Pancreas (tissue), 10 donors: ENCODE data around the gene SLIT3. TPM values are rescaled to one million over a fixed set of nuclear protein-coding genes. Genes with fewer than 3 reads are reported as not detected.

Experiments
- ATAC-seq, 4 donors: fragments of 200-7000 bp; cut with Tn5 transposase; one replicate each; pipeline versions ENCODE4 v1.8.0 to v1.9.1; 2020; ENCODE audit warnings: mild to moderate bottlenecking in 4 of 4, moderate library complexity in 4 of 4
- DNase-seq, 6 donors: peaks; one replicate each; pipeline ENCODE4 v3.0.0-alpha.2; 2020
- FAIRE-seq: peaks from 2 replicates; lab custom pipeline; 2012; peaks lifted over from hg19 to GRCh38; lab: Jason Lieb, UNC
- H3K27ac ChIP-seq, 4 donors: fragments of 200-600 bp; sonication (generic); 1 replicate in 3 of 4; 2 replicates in 1 of 4; pipeline versions ENCODE4 v1.5.0 to v1.8.0; 2020
- H3K27me3 ChIP-seq, 4 donors: fragments of 200-600 bp; one replicate each; pipeline ENCODE4 v1.8.0; 2021
- H3K36me3 ChIP-seq, 3 donors: fragments of 200-600 bp; sonication (generic) in 1 of 3; one replicate each; pipeline versions ENCODE4 v1.5.0 to v1.8.0; 2020 to 2021
- H3K4me1 ChIP-seq, 3 donors: fragments of 200-600 bp; one replicate each; pipeline ENCODE4 v1.8.0; 2021
- H3K4me3 ChIP-seq, 4 donors: fragments of 200-600 bp; sonication (generic) in 2 of 4; one replicate each; pipeline versions ENCODE4 v1.5.0 to v1.8.0; 2020 to 2021
- H3K9me3 ChIP-seq, 4 donors: fragments of 200-600 bp; one replicate each; pipeline ENCODE4 v1.8.0; 2021
- WGBS, 2 donors: extraction: QIAGEN DNeasy Blood & Tissue Kit; methylation state at CpG; one replicate each; pipeline ENCODE4 v1.1.7; 2013; 5-methylcytosine and 5-hydroxymethylcytosine counted together
- intact Hi-C, 3 donors: fragments of 100-400 bp; cut with DNase I; formaldehyde crosslinking; loops; one replicate each; pipeline versions ENCODE4 v1.11.1 to v1.14.2; 2022
- polyA plus RNA-seq, 2 donors: library from polyadenylated mRNA; stranded (reverse); fragments of 200-250 nt; gene quantifications; one replicate each; pipeline ENCODE4 v1.2.3, GENCODE V29; 2013
- total RNA-seq, 6 donors: library from RNA; stranded (reverse); fragmentation: NEBNext Ultra II Directional in 4 of 6; extraction: Animal tissue kit (Norgen Biotek cat#: 25700) in 4 of 6; gene quantifications; one replicate each; pipeline versions ENCODE4 v1.2.1 to v1.2.4, GENCODE V29; 2021 to 2023
- TF ChIP-seq, protein P1 (sequence below), 4 donors: fragments of 200-600 bp; sonication (generic) in 3 of 4; IDR thresholded peaks; one replicate each; pipeline versions ENCODE4 v1.5.0 to v1.8.0; 2021; ENCODE audit warnings: antibody characterized with exemption in 4 of 4
- donor health status: healthy with polysubstance abuse.
- donor health status: DM: no; HTN: no; CAD: no; lungs with moderate emphysema.
- donor health status: DM: no; HTN: no; CAD: no.
- donor health status: control.
- donor health status: control.
- donor health status: Bipolar disorder and iron deficiency.
- donor health status: DM: yes; HTN: yes; CAD: no.
- donor health status: DM: no; HTN: no; CAD: no.
- donor health status: DM: no; HTN: no; CAD: no.
- donor health status: DM: yes; HTN: yes; CAD: no.

SLIT3 gene
- total and polyA plus RNA-seq, 8 donors: 1.1 to 11.4 (median 2.1) TPM

DNA sequence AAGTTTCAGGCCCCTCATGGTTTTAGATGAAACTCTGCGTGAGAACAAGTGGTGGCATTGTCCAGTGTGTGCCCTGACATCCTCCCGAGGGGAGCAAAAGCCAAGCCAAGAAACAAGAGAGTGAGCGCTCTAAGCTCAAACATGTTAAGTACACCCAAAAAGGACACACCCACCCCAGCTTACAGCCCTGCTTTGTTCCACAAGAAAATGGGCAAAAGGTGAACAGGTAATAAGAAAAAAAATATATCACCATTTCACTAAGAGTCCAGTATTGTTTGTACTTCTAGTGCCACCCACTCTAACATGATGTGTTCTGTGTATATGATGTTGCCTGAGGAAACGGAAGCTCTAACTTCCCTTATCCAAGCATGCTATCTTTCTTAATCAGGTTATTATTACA lies 278.2 kb downstream of the SLIT3 start:
- no peaks in the 10 kb centered on the region for H3K9me3 ChIP-seq
- H3K27ac ChIP-seq: no peak overlapping the region
- DNase-seq (no peak), ATAC-seq (no peak), FAIRE-seq (no peak)
- H3K4me1 ChIP-seq: no peaks in the 10 kb centered on the region
- TF ChIP-seq, protein P1, sequence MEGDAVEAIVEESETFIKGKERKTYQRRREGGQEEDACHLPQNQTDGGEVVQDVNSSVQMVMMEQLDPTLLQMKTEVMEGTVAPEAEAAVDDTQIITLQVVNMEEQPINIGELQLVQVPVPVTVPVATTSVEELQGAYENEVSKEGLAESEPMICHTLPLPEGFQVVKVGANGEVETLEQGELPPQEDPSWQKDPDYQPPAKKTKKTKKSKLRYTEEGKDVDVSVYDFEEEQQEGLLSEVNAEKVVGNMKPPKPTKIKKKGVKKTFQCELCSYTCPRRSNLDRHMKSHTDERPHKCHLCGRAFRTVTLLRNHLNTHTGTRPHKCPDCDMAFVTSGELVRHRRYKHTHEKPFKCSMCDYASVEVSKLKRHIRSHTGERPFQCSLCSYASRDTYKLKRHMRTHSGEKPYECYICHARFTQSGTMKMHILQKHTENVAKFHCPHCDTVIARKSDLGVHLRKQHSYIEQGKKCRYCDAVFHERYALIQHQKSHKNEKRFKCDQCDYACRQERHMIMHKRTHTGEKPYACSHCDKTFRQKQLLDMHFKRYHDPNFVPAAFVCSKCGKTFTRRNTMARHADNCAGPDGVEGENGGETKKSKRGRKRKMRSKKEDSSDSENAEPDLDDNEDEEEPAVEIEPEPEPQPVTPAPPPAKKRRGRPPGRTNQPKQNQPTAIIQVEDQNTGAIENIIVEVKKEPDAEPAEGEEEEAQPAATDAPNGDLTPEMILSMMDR (IDR thresholded peaks at IDR 0.05): no peak
- no peak overlapping the region for H3K4me3 ChIP-seq
- 73 to 84% methylated on average over 4 of the region's 4 CpGs for WGBS, 2 donors
- intact Hi-C loops: no loop called here
- no peaks in the 10 kb centered on the region for H3K27me3 ChIP-seq
- H3K36me3 ChIP-seq: no peaks in the 10 kb centered on the region

DNA sequence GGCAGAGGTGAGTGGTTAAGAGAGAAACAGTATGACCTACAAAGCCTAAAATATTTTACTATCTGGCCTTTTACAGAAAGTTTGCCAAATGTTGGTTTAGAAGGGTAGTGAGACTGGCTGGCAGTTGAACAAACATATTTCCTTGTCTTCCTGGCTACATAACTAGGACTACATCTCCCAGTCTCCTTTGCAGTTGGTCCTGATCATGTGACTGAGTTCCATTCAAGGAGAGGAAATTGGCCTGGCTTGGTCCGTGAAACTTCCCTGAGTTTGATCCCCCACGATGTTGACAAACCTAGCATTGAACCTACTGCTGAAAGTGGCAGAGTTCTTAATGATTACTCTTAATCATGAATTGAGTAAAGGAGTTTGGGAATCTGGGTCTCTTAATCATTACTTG lies 280.8 kb downstream of the SLIT3 start:
- TF ChIP-seq, protein P1 (IDR thresholded peaks at IDR 0.05): no peak
- H3K36me3 ChIP-seq: no peaks in the 10 kb centered on the region
- no peak overlapping the region for H3K27ac ChIP-seq
- H3K4me3 ChIP-seq: no peak overlapping the region
- peaks cover 0 to 7% (median 0%) of the 10 kb centered on the region in 4 donors for H3K27me3 ChIP-seq
- no peak for FAIRE-seq
- no peaks in the 10 kb centered on the region for H3K4me1 ChIP-seq
- ATAC-seq: peak; percentile 43 to 75 (median 66)
- 12 to 20% methylated on average over 2 of the region's 2 CpGs for WGBS, 2 donors
- H3K9me3 ChIP-seq: no peaks in the 10 kb centered on the region
- DNase-seq: no peak
- intact Hi-C loops: no loop called here

DNA sequence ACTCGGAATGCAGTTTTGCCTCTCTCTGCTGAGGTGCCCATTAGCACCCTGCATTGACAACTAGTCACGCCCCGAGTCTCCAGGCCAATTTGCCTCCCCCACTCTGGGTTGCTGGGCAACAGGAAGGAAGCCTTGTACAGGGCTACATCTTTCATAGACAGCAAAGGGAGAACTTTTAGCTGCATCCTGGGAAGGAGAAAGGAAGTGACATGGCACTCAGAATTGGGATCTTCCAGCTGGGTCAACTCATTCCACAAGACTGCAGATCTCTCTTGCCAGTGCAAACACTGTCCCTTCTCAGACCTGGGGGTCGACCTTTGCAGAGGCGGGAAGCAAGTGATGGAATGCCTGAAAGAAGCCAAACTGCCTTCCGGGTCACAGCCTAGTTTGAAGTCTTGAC lies 282.0 kb downstream of the SLIT3 start:
- no peaks in the 10 kb centered on the region for H3K9me3 ChIP-seq
- TF ChIP-seq, protein P1 (IDR thresholded peaks at IDR 0.05): no peak
- H3K36me3 ChIP-seq: no peaks in the 10 kb centered on the region
- DNase-seq (peak in 1 of 6 donors; percentile 10), ATAC-seq (peak in 1 of 4 donors; percentile 39), FAIRE-seq (no peak)
- 27 to 30% methylated on average over 6 of the region's 6 CpGs for WGBS, 2 donors
- H3K27ac ChIP-seq: no peak overlapping the region
- H3K4me3 ChIP-seq: no peak overlapping the region
- peaks cover 0 to 7% (median 0%) of the 10 kb centered on the region in 4 donors for H3K27me3 ChIP-seq
- no peaks in the 10 kb centered on the region for H3K4me1 ChIP-seq
- intact Hi-C loops: no loop called here

DNA sequence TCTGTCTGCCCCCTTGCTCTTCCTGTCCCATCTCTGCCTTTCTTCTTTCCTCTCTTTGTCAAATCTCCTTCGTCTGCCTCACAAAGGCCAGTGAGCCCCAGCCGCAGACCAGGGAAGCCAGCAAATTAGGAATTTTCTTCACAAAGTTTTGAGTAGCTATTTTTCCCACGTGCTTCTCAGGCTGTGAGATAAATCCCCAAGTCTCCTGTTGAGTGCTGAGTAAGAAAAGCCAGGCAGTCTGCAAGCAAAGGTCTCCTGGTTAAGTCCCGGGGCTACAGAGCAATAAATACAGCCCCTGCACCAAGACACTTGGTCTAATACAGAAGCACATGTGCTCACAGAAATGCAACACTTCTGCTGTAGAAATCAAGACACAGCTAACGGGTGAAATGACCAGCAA lies 284.9 kb downstream of the SLIT3 start:
- intact Hi-C loops: no loop called here
- FAIRE-seq: no peak

DNA sequence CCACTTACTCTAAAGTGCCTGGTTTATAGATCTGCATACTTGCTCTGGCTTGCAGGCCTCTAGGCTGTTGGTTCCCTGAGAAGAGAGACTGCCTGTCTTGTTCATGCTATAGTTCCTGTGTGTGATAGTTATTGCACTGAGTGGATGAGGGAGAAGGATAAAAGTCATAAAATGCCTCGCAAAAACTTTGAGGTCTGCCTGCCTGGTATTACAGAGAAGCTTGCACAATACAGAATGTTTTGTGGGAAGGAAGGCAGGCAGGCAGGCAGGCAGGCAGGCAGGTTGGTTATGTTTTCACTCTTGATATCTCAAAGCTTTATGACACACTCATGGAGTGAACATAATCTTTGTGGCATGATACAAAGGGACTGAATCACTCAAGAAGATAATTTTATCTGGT lies 287.1 kb downstream of the SLIT3 start:
- no peaks in the 10 kb centered on the region for H3K9me3 ChIP-seq
- no peaks in the 10 kb centered on the region for H3K36me3 ChIP-seq
- intact Hi-C loops: no loop called here
- no peak overlapping the region for H3K4me3 ChIP-seq
- no peak for FAIRE-seq
- TF ChIP-seq, protein P1 (IDR thresholded peaks at IDR 0.05): no peak
- WGBS, 2 donors: 43 to 58% methylated on average over 1 of the region's 1 CpG
- DNase-seq: no peak
- H3K27ac ChIP-seq: no peak overlapping the region
- no peaks in the 10 kb centered on the region for H3K4me1 ChIP-seq
- H3K27me3 ChIP-seq: peaks cover 0 to 7% (median 0%) of the 10 kb centered on the region in 4 donors
- no peak for ATAC-seq

More for the DNA sequence above, 284.9 kb downstream of the SLIT3 start:
- DNase-seq: no peak
- H3K27me3 ChIP-seq: peaks cover 0 to 7% (median 0%) of the 10 kb centered on the region in 4 donors
- no peak overlapping the region for H3K27ac ChIP-seq
- H3K9me3 ChIP-seq: no peaks in the 10 kb centered on the region
- TF ChIP-seq, protein P1 (IDR thresholded peaks at IDR 0.05): no peak
- H3K36me3 ChIP-seq: no peaks in the 10 kb centered on the region
- no peak for ATAC-seq
- WGBS, 2 donors: 55 to 71% methylated on average over 5 of the region's 5 CpGs
- no peaks in the 10 kb centered on the region for H3K4me1 ChIP-seq
- no peak overlapping the region for H3K4me3 ChIP-seq
